ENCODE data around the gene ATN1. TPM values are rescaled to one million over a fixed set of nuclear protein-coding genes. Genes with fewer than 3 reads are reported as not detected.

Gene ATN1
- total RNA-seq, 1 donor from 2014 or later: 7.7 TPM

DNA sequence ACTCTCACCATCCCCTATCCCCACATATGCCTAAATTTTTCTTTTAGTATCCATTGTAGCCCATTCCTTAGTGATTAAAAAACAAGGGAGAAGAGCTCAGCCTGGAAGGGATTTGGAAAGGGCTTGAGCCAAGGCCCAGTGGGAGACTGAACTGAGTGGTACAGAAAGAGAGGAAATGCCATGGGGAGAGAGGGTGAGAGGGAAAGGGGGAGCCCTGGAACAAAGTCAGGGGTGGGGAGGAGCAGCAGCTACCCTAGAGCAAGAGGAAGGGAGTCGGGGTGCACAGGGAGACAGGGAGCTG, 2.6 kb upstream of the ATN1 start:
- DNase-seq (ENCODE audit: low read depth in 2 of 2): peak in 1 of 2 donors; percentile 29

DNA sequence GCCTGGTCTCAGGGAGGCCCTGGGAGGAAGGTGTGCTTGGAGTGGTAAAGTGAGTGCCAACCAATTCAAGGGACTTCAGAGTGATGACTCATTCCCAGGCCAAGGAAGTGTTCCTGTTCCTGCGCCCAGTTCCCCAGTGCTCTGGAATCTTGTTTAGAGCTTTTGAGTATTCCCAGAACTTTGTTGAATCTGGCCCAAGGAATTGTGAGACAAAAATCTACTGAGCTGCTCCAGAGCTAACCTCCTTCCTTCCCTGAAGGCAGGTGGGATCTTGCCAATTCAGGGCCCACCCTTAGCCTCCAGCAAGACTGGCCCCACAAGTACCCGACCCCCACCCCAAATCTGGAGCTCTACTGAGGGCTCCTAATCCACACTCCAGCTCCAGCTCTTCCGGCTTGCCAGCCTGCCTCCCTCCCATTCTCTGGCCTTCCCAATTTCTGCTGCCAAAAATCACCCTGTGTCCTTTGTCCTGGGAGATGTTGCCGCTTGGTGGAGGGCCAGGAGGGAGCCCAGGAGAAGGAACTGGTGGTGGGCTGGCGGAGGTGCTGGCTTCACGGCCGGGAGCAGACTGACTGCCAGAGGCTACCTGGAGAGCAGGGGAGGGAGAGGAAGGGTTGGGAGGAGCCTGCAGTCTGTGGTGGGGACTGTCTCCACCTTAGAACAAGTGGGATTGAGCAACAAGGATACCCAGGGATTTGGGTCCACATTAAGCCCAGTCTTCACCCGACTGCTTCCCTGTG, 2.0 kb upstream of the ATN1 start:
- peak in 1 of 2 donors; percentile 87 for DNase-seq (ENCODE audit: low read depth in 2 of 2)

DNA sequence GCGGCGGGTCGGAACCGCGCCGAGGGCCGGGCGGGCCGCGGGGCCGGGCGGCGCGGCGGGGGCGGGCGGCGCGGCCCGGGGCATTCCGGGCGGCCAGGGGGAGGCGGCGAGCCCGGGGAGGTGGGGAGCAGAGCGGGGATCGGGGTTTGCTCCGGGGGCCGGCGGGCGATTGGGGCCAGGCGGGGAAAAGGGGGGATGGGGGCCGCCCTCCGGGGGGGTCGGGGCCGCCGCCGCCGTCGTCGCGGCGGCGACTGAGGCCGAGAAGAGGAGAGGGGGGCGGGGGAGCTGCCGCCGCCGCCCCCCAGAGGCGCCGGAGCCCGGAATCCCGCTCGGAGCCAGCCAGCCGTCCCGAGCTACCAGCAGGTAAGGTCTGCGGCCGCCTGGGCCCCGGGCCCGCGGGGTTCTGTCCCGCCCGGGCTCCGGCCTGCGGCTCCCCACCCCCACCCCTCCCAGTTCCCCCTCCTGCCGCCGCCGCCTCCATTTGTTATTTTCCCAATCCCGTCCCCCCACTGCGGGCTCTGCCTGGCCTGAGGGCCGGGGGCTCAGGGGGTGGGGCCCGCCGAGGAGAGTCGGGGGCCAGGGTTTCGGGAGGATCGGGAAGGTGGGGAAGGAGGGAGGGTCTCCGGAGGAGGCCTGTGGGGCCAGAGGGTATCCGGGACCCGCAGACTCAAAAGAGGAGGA, 403 bp downstream of the ATN1 start:
- DNase-seq (ENCODE audit: low read depth in 2 of 2): no peak

DNA sequence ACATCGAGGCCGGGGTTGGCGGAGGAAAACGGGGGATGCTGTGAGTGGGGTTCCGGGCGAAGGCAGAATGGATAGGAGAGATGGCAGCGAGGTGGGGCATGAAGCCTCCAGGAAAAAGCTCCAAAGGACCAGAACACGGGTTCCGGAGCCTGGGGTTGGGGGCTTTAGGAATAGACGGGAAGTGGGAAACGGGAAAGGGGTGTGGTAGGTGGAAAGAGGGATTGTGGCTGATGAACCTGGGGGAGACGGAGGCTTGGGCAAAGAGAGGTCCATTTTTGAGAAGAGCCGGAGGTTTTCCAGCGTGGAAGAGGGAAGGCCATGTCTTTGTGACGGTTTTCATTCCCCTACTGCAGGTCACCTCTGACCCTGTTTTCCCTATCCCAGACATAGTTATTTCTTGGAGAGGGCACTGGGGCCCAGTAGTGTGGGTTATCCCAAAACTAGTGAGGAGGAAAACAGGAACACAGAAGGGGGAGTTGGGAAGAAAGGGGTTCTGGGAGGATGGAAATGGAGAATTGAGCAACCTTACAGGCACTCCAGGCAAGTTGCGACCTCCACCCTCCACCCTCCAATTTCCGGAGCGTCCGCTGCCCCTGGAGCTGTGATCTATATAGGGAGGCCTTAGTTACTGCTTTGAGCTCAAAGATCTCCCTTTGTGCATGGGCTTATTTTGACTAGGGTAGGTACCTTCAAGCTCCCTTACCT, 1.1 kb downstream of the ATN1 start:
- DNase-seq (ENCODE audit: low read depth in 2 of 2): no peak

DNA sequence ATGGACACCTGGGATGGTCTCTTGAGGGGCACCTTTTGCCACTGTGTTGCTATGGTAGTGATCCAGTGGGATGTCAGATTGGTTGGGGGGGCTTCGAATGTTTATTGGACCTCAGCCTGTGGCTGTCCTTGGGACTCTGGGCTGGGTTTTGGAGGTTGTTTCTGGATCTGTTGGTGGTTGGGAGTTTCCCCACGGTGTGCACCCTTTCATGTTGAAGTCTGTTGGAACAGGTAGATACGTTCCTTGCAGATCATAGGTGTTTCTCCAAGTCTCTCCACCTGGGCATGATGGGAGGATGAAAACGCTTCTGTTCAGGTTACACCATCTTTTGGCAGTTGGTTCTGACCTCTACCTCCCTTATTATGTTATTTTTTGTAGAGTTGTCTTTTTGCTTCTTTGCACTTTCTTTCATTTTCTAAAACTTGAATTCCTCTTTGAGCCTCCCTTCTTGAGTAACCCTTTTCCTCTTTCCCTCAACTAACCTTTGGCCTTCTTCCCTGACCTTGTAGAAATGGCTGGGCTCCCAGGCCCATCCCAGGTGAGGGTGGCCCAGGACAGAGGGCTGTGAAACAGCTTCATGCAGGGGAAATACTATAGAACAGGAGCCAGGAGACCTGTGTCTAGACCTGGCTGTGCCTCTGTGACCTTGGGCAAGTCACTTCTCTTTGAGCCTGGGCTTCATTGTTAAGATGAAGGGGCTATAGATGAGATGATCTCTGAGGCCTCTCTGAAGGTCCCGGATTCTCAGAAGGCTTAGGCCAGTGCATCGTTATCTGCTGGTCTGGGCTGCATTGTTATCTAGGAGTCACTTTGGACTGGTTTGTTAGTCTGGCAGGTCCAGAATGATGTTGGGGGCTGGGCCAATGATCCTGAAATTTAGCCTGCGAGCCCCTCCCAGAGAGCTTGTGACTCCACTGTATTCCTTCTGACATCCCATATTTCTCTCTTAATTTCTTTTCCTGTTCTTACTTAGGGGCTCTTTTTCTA, 2.0 kb downstream of the ATN1 start:
- DNase-seq (ENCODE audit: low read depth in 2 of 2): no peak

DNA sequence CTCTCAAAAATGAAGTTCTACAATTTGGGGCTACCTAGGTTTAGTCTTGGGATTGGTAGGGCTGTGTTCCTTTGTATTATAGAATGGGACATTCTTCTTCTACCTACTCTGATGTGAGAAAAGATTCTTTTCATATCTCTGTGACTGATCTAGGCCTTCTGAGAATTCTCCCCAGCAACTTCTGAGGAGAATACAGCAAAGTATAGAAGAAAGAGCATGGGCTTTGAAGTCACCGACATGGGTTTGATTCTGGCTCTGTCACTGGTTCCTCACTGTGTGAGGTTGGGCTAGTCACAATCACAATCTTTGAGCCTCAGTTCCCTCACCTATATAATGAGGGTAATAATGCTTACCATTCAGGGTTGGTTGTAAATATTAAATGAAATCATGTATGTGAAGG, 5.0 kb downstream of the ATN1 start:
- DNase-seq (ENCODE audit: low read depth in 2 of 2): no peak

DNA sequence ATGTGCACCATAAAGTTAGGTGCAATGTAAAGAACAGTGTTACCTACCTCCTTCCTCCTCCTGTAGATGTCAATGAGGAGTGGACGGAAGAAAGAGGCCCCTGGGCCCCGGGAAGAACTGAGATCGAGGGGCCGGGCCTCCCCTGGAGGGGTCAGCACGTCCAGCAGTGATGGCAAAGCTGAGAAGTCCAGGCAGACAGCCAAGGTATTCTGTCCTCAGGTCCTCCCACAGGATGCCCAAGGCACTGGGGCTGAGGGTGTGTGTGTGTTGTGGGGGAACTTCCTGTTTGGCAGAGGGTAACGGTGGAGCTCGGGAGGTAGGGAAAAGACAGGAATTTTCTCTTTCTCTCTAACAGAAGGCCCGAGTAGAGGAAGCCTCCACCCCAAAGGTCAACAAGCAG, 6.4 kb downstream of the ATN1 start:
- peak; percentile 62 to 66 for DNase-seq (ENCODE audit: low read depth in 2 of 2)

DNA sequence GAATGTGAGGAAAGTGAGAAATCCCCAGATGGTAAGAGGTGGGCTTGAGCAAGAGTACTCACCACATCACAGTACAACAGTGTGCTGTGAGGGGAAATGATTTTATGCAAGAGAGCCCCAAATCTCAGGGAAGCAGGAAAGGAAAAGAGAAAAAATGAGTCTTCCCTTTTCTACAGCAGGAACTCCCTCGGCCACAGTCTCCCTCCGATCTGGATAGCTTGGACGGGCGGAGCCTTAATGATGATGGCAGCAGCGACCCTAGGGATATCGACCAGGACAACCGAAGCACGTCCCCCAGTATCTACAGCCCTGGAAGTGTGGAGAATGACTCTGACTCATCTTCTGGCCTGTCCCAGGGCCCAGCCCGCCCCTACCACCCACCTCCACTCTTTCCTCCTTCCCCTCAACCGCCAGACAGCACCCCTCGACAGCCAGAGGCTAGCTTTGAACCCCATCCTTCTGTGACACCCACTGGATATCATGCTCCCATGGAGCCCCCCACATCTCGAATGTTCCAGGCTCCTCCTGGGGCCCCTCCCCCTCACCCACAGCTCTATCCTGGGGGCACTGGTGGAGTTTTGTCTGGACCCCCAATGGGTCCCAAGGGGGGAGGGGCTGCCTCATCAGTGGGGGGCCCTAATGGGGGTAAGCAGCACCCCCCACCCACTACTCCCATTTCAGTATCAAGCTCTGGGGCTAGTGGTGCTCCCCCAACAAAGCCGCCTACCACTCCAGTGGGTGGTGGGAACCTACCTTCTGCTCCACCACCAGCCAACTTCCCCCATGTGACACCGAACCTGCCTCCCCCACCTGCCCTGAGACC, 7.8 kb downstream of the ATN1 start:
- no peak for DNase-seq (ENCODE audit: low read depth in 2 of 2)

DNA sequence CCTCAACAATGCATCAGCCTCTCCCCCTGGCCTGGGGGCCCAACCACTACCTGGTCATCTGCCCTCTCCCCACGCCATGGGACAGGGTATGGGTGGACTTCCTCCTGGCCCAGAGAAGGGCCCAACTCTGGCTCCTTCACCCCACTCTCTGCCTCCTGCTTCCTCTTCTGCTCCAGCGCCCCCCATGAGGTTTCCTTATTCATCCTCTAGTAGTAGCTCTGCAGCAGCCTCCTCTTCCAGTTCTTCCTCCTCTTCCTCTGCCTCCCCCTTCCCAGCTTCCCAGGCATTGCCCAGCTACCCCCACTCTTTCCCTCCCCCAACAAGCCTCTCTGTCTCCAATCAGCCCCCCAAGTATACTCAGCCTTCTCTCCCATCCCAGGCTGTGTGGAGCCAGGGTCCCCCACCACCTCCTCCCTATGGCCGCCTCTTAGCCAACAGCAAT, 8.5 kb downstream of the ATN1 start:
- DNase-seq (ENCODE audit: low read depth in 2 of 2): no peak

DNA sequence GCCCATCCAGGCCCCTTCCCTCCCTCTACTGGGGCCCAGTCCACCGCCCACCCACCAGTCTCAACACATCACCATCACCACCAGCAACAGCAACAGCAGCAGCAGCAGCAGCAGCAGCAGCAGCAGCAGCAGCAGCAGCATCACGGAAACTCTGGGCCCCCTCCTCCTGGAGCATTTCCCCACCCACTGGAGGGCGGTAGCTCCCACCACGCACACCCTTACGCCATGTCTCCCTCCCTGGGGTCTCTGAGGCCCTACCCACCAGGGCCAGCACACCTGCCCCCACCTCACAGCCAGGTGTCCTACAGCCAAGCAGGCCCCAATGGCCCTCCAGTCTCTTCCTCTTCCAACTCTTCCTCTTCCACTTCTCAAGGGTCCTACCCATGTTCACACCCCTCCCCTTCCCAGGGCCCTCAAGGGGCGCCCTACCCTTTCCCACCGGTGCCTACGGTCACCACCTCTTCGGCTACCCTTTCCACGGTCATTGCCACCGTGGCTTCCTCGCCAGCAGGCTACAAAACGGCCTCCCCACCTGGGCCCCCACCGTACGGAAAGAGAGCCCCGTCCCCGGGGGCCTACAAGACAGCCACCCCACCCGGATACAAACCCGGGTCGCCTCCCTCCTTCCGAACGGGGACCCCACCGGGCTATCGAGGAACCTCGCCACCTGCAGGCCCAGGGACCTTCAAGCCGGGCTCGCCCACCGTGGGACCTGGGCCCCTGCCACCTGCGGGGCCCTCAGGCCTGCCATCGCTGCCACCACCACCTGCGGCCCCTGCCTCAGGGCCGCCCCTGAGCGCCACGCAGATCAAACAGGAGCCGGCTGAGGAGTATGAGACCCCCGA, 9.1 kb downstream of the ATN1 start:
- peak in 1 of 2 donors; percentile 46 for DNase-seq (ENCODE audit: low read depth in 2 of 2)

DNA sequence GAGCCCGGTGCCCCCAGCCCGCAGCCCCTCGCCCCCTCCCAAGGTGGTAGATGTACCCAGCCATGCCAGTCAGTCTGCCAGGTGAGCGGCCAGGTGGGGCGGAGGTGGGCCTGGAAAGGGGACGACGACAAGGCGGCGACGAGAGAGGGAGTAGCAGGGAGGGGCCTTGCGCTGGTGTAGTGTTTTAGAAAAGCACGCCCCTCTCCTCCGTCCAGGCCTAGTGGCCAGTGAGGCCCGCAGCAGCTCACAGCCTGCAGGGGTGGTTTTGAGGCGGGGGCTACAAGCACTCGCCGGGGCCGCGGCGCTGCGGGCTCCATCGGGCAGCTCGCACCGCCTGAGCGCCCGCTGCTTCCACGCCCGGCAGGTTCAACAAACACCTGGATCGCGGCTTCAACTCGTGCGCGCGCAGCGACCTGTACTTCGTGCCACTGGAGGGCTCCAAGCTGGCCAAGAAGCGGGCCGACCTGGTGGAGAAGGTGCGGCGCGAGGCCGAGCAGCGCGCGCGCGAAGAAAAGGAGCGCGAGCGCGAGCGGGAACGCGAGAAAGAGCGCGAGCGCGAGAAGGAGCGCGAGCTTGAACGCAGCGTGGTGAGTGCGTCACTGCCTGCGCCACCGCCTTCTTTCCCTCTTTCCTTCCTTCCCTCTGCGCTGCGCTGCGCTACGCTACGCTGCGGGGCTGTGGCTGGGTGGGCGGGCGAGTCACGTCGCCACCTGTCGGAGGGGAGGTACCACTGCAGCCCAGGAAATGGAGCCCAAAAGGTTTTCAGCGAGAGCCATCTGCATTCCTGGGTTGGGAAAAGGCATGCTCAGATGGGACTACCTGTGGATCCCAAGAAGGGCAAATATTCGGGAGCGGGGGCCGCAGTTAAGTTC, 10.0 kb downstream of the ATN1 start:
- DNase-seq (ENCODE audit: low read depth in 2 of 2): peak; percentile 98

DNA sequence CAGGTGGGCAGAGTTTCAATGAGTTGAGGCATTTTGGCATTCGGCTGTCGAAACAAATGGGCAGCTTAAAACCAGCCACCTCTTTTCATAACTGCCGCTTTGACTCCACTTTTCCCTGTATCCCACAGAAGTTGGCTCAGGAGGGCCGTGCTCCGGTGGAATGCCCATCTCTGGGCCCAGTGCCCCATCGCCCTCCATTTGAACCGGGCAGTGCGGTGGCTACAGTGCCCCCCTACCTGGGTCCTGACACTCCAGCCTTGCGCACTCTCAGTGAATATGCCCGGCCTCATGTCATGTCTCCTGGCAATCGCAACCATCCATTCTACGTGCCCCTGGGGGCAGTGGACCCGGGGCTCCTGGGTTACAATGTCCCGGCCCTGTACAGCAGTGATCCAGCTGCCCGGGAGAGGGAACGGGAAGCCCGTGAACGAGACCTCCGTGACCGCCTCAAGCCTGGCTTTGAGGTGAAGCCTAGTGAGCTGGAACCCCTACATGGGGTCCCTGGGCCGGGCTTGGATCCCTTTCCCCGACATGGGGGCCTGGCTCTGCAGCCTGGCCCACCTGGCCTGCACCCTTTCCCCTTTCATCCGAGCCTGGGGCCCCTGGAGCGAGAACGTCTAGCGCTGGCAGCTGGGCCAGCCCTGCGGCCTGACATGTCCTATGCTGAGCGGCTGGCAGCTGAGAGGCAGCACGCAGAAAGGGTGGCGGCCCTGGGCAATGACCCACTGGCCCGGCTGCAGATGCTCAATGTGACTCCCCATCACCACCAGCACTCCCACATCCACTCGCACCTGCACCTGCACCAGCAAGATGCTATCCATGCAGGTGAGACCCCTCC, 10.8 kb downstream of the ATN1 start:
- DNase-seq (ENCODE audit: low read depth in 2 of 2): no peak

DNA sequence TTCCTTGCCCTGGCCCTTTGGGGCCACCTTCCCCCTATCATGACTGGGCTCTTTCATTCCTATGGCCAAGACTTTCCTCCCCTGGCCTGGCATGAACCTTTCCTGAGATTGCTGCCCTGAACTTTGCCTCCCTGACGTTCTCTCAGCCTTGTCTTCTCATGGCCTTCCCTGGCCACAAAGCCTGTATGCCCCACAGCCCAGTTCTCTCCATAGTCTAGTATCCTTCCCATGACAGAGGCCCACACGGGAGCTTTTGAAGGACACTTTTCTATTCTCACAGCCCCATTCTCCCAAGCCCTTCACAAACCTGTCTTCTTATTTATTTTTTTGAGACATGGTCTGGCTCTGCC, 11.4 kb downstream of the ATN1 start:
- DNase-seq (ENCODE audit: low read depth in 2 of 2): no peak

DNA sequence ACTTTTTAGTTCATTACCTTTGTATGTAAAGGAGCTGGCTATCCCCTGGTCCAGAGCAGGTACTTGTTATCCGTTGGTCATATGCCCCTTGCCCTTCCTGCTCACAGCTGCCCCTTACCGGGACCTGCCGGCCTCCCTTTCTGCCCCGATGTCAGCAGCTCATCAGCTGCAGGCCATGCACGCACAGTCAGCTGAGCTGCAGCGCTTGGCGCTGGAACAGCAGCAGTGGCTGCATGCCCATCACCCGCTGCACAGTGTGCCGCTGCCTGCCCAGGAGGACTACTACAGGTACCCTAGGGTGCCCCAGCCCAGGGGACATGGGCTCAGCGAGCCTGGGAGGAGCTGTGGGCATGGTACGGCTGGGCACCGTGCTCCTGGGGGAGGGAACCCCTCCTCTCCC, 13.5 kb downstream of the ATN1 start:
- no peak for DNase-seq (ENCODE audit: low read depth in 2 of 2)

DNA sequence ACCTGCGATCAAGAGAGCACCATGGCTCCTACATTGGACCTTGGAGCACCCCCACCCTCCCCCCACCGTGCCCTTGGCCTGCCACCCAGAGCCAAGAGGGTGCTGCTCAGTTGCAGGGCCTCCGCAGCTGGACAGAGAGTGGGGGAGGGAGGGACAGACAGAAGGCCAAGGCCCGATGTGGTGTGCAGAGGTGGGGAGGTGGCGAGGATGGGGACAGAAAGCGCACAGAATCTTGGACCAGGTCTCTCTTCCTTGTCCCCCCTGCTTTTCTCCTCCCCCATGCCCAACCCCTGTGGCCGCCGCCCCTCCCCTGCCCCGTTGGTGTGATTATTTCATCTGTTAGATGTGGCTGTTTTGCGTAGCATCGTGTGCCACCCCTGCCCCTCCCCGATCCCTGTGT, 14.0 kb downstream of the ATN1 start:
- no peak for DNase-seq (ENCODE audit: low read depth in 2 of 2)

DNA sequence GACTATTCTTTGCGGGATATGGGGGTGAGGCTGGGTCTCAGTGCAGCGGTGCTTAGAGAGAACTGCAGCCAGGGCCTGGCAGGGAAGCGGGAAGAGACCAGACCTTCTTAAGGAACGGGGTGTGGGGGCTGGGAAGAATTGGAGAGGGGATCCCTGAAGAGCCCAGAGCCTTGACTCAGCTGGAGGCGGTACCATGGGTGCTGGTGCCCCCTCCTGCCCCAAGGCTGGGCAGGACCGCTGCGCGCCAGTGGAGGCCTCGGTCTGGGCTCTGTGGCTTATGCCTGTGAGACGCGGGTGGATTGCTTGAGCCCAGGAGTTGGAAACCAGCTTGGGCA, 14.5 kb downstream of the ATN1 start:
- no peak for DNase-seq (ENCODE audit: low read depth in 2 of 2)

DNA sequence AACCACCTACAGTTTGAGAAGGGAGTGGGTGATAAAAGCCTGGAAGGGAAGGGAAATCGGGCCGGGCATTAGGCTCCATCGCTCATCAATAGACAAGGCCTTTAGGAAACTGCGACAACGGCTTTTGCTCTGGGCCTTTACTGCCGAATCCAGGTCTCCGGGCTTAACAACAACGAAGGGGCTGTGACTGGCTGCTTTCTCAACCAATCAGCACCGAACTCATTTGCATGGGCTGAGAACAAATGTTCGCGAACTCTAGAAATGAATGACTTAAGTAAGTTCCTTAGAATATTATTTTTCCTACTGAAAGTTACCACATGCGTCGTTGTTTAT, 15.6 kb downstream of the ATN1 start:
- DNase-seq (ENCODE audit: low read depth in 2 of 2): peak; percentile 93 to 97

DNA sequence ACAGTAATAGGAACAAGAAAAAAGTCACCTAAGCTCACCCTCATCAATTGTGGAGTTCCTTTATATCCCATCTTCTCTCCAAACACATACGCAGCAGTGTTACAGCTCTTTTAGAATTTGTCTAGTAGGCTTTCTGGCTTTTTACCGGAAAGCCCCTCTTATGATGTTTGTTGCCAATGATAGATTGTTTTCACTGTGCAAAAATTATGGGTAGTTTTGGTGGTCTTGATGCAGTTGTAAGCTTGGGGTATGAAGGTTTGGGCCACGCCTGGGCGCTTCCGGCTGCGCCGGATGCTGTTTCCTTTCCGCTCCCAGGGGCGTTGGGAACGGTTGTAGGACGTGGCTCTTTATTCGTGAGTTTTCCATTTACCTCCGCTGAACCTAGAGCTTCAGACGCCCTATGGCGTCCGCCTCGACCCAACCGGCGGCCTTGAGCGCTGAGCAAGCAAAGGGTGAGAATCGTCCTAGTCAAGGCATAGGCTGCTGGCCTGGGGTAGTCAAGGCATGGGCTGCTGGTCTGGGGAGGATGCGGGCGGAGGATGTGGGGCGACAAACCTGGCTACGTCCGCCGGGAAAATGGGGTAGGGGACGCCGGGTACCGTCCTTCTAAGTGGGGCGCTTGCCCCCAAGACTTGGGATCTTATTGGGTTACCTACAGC, 16.1 kb downstream of the ATN1 start, which contains the start of the genes C12orf57 and RNU7-1:
TSS of gene C12orf57 (plus strand) at position 301 of the 659 bp plus-strand sequence. CDS start at position 401, 100 bp downstream.
TSS of gene RNU7-1 (plus strand) at position 95 of the 659 bp plus-strand sequence.
- DNase-seq (ENCODE audit: low read depth in 2 of 2): peak; percentile 89 to 93

All from lung microvascular endothelial cell (primary cell).